Fibroblast of peridontal ligament (primary cell): ENCODE measurements around the gene CABLES1.
"Not testable (repeated sequence)": the region's sequence is repeated elsewhere in the genome, so short reads cannot be mapped to it uniquely, and the experiment has no call there.

ENCODE experiments used
- DNase-seq: peaks from one replicate; pipeline ENCODE4 v3.0.0-alpha.2; 2010; ENCODE audit errors: extremely low read depth

CABLES1 gene

GRCh38 chr18:23134780-23135549, at the start of gene CABLES1:
Gene CABLES1 (plus strand): TSS chr18:23135485. CDS start chr18:23135763, 278 bp downstream.
- DNase-seq = peak; percentile 54

- DNase-seq = no peak
These were observed 47.9 kb upstream of the CABLES1 start for GRCh38 chr18:23087352-23087751.

GRCh38 chr18:23088310-23088709, 47.0 kb upstream of the CABLES1 start:
- no peak for DNase-seq

GRCh38 chr18:23091017-23091993, 44.0 kb upstream of the CABLES1 start:
- peak; percentile 25 for DNase-seq

GRCh38 chr18:23092121-23092520, 43.2 kb upstream of the CABLES1 start:
- no peak for DNase-seq

GRCh38 chr18:23093130-23093529, 42.2 kb upstream of the CABLES1 start:
- not testable (repeated sequence) for DNase-seq

GRCh38 chr18:23093772-23094171, 41.5 kb upstream of the CABLES1 start:
- DNase-seq = no peak

- no peak for DNase-seq
These were observed 40.7 kb upstream of the CABLES1 start for GRCh38 chr18:23094411-23095190.

GRCh38 chr18:23095463-23095862, 39.8 kb upstream of the CABLES1 start:
- no peak for DNase-seq

GRCh38 chr18:23097016-23097415, 38.3 kb upstream of the CABLES1 start:
- not testable (repeated sequence) for DNase-seq

- DNase-seq = no peak
These were observed 35.7 kb upstream of the CABLES1 start for GRCh38 chr18:23099621-23100020.

- no peak for DNase-seq
These were observed 33.3 kb upstream of the CABLES1 start for GRCh38 chr18:23101861-23102432.

GRCh38 chr18:23102493-23103261, 32.6 kb upstream of the CABLES1 start:
- no peak for DNase-seq

GRCh38 chr18:23103449-23103848, 31.8 kb upstream of the CABLES1 start:
- DNase-seq = no peak

- no peak for DNase-seq
These were observed 30.3 kb upstream of the CABLES1 start for GRCh38 chr18:23105030-23105429.

GRCh38 chr18:23105581-23106219, 29.6 kb upstream of the CABLES1 start:
- DNase-seq = no peak

GRCh38 chr18:23106575-23106974, 28.7 kb upstream of the CABLES1 start:
- DNase-seq = peak; percentile 83

GRCh38 chr18:23107718-23108117, 27.6 kb upstream of the CABLES1 start:
- no peak for DNase-seq

GRCh38 chr18:23108496-23108895, 26.8 kb upstream of the CABLES1 start:
- peak; percentile 47 for DNase-seq

GRCh38 chr18:23109163-23109562, 26.1 kb upstream of the CABLES1 start:
- not testable (repeated sequence) for DNase-seq
